MM.1S (cell line): ENCODE results near the gene TMEM51.

ENCODE experiments used
- DNase-seq: peaks from one replicate; pipeline ENCODE4 v3.0.0-alpha.2; 2015
- H2AFZ ChIP-seq: fragments of 300-600 bp; sonication (generic); 2 replicates; pipeline ENCODE4 v1.6.0; 2016; ENCODE audit warnings: antibody characterized with exemption, low read length
- H3F3A ChIP-seq: fragments of 300-600 bp; sonication (generic); 2 replicates; pipeline ENCODE4 v1.6.1; 2016; ENCODE audit warnings: mild to moderate bottlenecking, antibody characterized with exemption, low read length, moderate library complexity, mixed read lengths; ENCODE audit not compliant: insufficient read depth
- H3K27ac ChIP-seq: fragments of 300-600 bp; sonication (generic); 2 replicates; pipeline ENCODE4 v1.5.1; 2016; ENCODE audit warnings: mild to moderate bottlenecking, low read length
- H3K27me3 ChIP-seq: fragments of 300-600 bp; sonication (generic); replicated peaks from 2 replicates; pipeline ENCODE4 v1.6.0; 2016; ENCODE audit warnings: low read length; ENCODE audit not compliant: insufficient read depth
- H3K36me3 ChIP-seq: fragments of 300-600 bp; sonication (generic); replicated peaks from 2 replicates; pipeline ENCODE4 v1.6.1; 2016; ENCODE audit warnings: mild to moderate bottlenecking, low read length, mixed read lengths; ENCODE audit not compliant: insufficient read depth
- H3K4me1 ChIP-seq: fragments of 300-600 bp; sonication (generic); 2 replicates; pipeline ENCODE4 v1.6.1; 2016; ENCODE audit warnings: low read length, mixed read lengths
- H3K4me2 ChIP-seq: fragments of 300-600 bp; sonication (generic); 2 replicates; pipeline ENCODE4 v1.6.0; 2016; ENCODE audit warnings: low read depth, low read length
- H3K4me3 ChIP-seq: fragments of 300-600 bp; sonication (generic); 2 replicates; pipeline ENCODE4 v1.5.1; 2016; ENCODE audit warnings: low read length, mixed read lengths
- H3K79me2 ChIP-seq: fragments of 300-600 bp; sonication (generic); 2 replicates; pipeline ENCODE4 v1.6.1; 2016; ENCODE audit warnings: mixed run types, low read length, mixed read lengths
- H3K9ac ChIP-seq: fragments of 300-600 bp; sonication (generic); 2 replicates; pipeline ENCODE4 v1.6.1; 2016; ENCODE audit warnings: low read length, mixed read lengths
- H3K9me2 ChIP-seq: fragments of 300-600 bp; sonication (generic); replicated peaks from 2 replicates; pipeline ENCODE4 v1.6.1; 2016; ENCODE audit warnings: mild to moderate bottlenecking, low read length, mixed read lengths; ENCODE audit not compliant: insufficient read depth
- H3K9me3 ChIP-seq: fragments of 300-600 bp; sonication (generic); replicated peaks from 2 replicates; pipeline ENCODE4 v1.6.1; 2016; ENCODE audit warnings: mild to moderate bottlenecking, low read length, mixed read lengths; ENCODE audit not compliant: insufficient read depth
- H4K20me1 ChIP-seq: fragments of 300-600 bp; sonication (generic); 2 replicates; pipeline ENCODE4 v1.6.1; 2016; ENCODE audit warnings: mild to moderate bottlenecking, low read length, moderate library complexity, mixed read lengths; ENCODE audit not compliant: insufficient read depth
- CTCF ChIP-seq: fragments of 300-600 bp; sonication (generic); IDR thresholded peaks from 2 replicates; pipeline ENCODE4 v1.5.1; 2016; ENCODE audit warnings: antibody characterized with exemption, low read length, mixed read lengths
- EZH2 ChIP-seq: fragments of 300-600 bp; sonication (generic); optimal IDR thresholded peaks from 2 replicates; pipeline ENCODE3; 2017; ENCODE audit warnings: low read depth, mild to moderate bottlenecking, antibody characterized with exemption, low read length, mixed read lengths
- EZH2phosphoT487 ChIP-seq: fragments of 300-600 bp; sonication (generic); IDR thresholded peaks from 2 replicates; pipeline ENCODE4 v1.6.1; 2018; ENCODE audit warnings: antibody characterized with exemption, low read length

Gene TMEM51

GRCh38 chr1:15214527-15214926 is 61.0 kb downstream of the TMEM51 start:
- Histone ChIP-seq H3K9ac (no peak overlapping the region), H3K9me2 (no peaks in the 10 kb centered on the region), H3K79me2 (no peaks in the 10 kb centered on the region), H3K27me3 (no peaks in the 10 kb centered on the region), H3F3A (peaks cover under 1% of the 10 kb centered on the region; the same call in 1 of the 2 replicates), H3K4me3 (no peak overlapping the region), H2AFZ (no peak overlapping the region), H3K27ac (no peak overlapping the region), H3K4me1 (peaks cover 15% of the 10 kb centered on the region), H3K36me3 (no peaks in the 10 kb centered on the region), H3K9me3 (no peaks in the 10 kb centered on the region), H4K20me1 (no peaks in the 10 kb centered on the region), H3K4me2 (no peak overlapping the region)
- TF ChIP-seq EZH2 (no peak), CTCF (no peak), EZH2phosphoT487 (no peak)
- DNase-seq, result no peak

GRCh38 chr1:15215116-15215515 is 61.6 kb downstream of the TMEM51 start:
- Histone ChIP-seq H2AFZ (no peak overlapping the region), H3K9me2 (no peaks in the 10 kb centered on the region), H3K4me1 (peaks cover 20% of the 10 kb centered on the region), H3K79me2 (no peaks in the 10 kb centered on the region), H3K27me3 (no peaks in the 10 kb centered on the region), H4K20me1 (no peaks in the 10 kb centered on the region), H3K9me3 (no peaks in the 10 kb centered on the region), H3K36me3 (no peaks in the 10 kb centered on the region), H3F3A (peaks cover 7% of the 10 kb centered on the region), H3K4me2 (no peak overlapping the region), H3K9ac (no peak overlapping the region), H3K4me3 (no peak overlapping the region), H3K27ac (no peak overlapping the region)
- TF ChIP-seq CTCF (no peak), EZH2 (no peak), EZH2phosphoT487 (no peak)
- no peak for DNase-seq

GRCh38 chr1:15217654-15218053 is 64.1 kb downstream of the TMEM51 start:
- DNase-seq, result no peak
- peaks cover 45% of the 10 kb centered on the region for H3K4me1 ChIP-seq
- TF ChIP-seq CTCF, result no peak
- TF ChIP-seq EZH2, result no peak
- TF ChIP-seq EZH2phosphoT487, result no peak
- H3K9me3 ChIP-seq, result no peaks in the 10 kb centered on the region
- H3K27ac ChIP-seq, result no peak overlapping the region
- no peaks in the 10 kb centered on the region for H4K20me1 ChIP-seq
- peaks cover 16% of the 10 kb centered on the region for H3F3A ChIP-seq
- H3K36me3 ChIP-seq, result no peaks in the 10 kb centered on the region
- H3K4me3 ChIP-seq, result no peak overlapping the region
- H3K79me2 ChIP-seq, result no peaks in the 10 kb centered on the region
- no peak overlapping the region for H3K4me2 ChIP-seq
- no peak overlapping the region for H3K9ac ChIP-seq
- H2AFZ ChIP-seq, result no peak overlapping the region
- no peaks in the 10 kb centered on the region for H3K27me3 ChIP-seq
- no peaks in the 10 kb centered on the region for H3K9me2 ChIP-seq
